ENCODE data around the gene FADD. TPM values are rescaled to one million over a fixed set of nuclear protein-coding genes. Genes with fewer than 3 reads are reported as not detected.
"Not testable (repeated sequence)": the region's sequence is repeated elsewhere in the genome, so short reads cannot be mapped to it uniquely, and the experiment has no call there.

FADD gene
- total and polyA plus RNA-seq, 5 experiments from 2014 or later: 7.2 to 37.8 (median 19.3) TPM

GRCh38 chr11:70210530-70210929 is 7.4 kb downstream of the FADD start:
- DNase-seq (no peak), ATAC-seq (no peak)
- peak overlapping the region in 3 of 10 donors; percentile 19 to 85 (median 66) for H3K27ac Mint-ChIP-seq
- H3K36me3 Mint-ChIP-seq: peaks cover 0 to 46% (median 11%) of the 10 kb centered on the region in 3 donors
- H3K4me1 Mint-ChIP-seq: peaks cover 25 to 45% (median 38%) of the 10 kb centered on the region in 4 donors
- no peaks in the 10 kb centered on the region for H3K27me3 Mint-ChIP-seq
- no peaks in the 10 kb centered on the region for H3K9me3 Mint-ChIP-seq
- H3K4me3 Mint-ChIP-seq: no peak overlapping the region
- POLR2A ChIA-PET: no interaction called here

DNA sequence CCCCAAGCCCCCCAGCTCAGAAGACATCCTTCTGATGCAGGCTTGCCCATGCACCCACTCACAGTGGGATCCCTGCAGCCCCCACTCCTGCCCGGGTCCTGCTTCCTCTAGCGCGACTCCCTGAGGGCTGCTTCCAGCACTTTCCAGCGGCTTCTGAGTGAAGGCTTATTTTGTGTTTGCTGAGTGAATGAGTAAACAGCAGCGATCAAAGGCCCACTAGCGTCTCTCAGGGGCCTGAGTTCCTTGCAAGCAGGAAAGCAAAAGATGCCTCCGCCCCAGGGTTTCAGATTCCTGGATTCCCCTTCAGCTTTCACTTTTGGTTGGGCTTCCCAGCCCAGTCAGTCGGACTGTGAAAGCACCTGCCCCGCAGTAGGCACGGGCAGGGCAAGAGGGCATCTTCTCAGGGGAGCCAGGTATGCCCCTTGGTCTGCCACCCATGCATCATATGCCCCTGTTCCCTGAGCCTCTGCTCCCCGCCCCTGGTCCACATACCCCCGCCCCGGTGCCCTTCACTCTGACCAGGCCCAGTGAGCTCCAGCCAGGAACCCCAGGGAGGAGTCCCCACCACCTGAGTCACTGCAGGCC is 9.2 kb downstream of the FADD start:
- peaks cover 18 to 28% (median 23%) of the 10 kb centered on the region in 4 donors for H3K4me1 Mint-ChIP-seq
- ATAC-seq (no peak), DNase-seq (no peak)
- peaks cover 0 to under 1% (median 0%) of the 10 kb centered on the region in 5 donors for H3K27me3 Mint-ChIP-seq
- peak overlapping the region in 1 of 10 donors; percentile 47 for H3K4me3 Mint-ChIP-seq
- H3K27ac Mint-ChIP-seq: peak overlapping the region in 5 of 10 donors; percentile 44 to 77 (median 69)
- POLR2A ChIA-PET: interaction anchor here (2.0 kb wide), 1 partner anchor 9 kb away, joined by 10 read pairs; the partner anchor contains the start of gene FADD
- H3K9me3 Mint-ChIP-seq: no peaks in the 10 kb centered on the region
- peaks cover 0 to 29% (median 3%) of the 10 kb centered on the region in 3 donors for H3K36me3 Mint-ChIP-seq

DNA sequence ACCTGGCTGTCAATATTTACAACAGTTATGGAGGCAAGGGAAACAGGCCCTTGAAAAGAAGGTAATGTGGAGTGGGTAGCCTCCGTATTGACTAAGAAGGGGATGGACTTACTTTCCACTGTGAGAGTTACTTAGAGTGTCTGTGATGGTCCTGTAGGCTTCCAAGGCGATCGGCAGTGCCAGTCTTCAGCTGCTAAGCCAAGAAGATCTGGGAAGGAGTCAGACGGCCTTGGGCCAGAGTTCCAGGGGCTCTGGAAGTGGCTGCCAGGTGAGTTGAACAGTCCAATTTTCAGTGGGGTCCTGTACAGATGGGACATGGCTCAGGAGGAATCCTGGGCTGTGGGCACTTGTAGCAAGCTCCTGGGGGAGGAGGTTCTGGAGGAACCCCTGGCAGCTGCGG is 14.3 kb downstream of the FADD start:
- peaks cover 0 to 26% (median 19%) of the 10 kb centered on the region in 5 donors for H3K27me3 Mint-ChIP-seq
- H3K27ac Mint-ChIP-seq: peak overlapping the region in 1 of 10 donors; percentile 10
- H3K9me3 Mint-ChIP-seq, H3K36me3 Mint-ChIP-seq, H3K4me3 Mint-ChIP-seq, POLR2A ChIA-PET, ATAC-seq, H3K4me1 Mint-ChIP-seq: not testable (repeated sequence)
- DNase-seq: peak in 1 of 10 donors; percentile 15

DNA sequence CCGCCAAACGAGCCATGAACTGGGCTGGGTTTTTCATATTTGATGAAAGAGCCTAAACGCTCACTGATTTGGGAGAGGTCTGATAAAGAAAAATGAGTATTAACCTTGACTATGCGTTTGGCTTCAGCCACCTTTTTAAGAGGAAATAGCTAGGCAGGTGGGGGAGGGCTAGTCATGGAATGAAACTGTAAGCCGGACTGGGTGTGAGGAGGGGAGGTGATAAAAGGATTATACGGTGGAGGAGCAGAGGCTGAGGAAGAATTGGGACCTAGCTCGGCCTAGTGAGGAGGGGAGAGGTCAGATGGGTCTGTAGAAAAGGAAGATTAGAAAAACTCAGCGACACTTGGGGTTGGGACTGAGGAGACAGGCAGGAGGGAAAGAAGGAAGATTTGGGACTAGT is 15.0 kb downstream of the FADD start:
- H3K4me1 Mint-ChIP-seq, H3K4me3 Mint-ChIP-seq, H3K9me3 Mint-ChIP-seq, H3K36me3 Mint-ChIP-seq, POLR2A ChIA-PET, ATAC-seq: not testable (repeated sequence)
- DNase-seq: peak in 1 of 10 donors; percentile 1
- peaks cover 0 to 27% (median 19%) of the 10 kb centered on the region in 5 donors for H3K27me3 Mint-ChIP-seq
- peak overlapping the region in 1 of 10 donors; percentile 10 for H3K27ac Mint-ChIP-seq

GRCh38 chr11:70220136-70220535 is 17.0 kb downstream of the FADD start:
- peaks cover 0 to 3% (median 0%) of the 10 kb centered on the region in 4 donors for H3K4me1 Mint-ChIP-seq
- peaks cover 0 to 39% (median 19%) of the 10 kb centered on the region in 5 donors for H3K27me3 Mint-ChIP-seq
- ATAC-seq: no peak
- H3K36me3 Mint-ChIP-seq: peaks cover 0 to 4% (median 4%) of the 10 kb centered on the region in 3 donors
- no peak for DNase-seq
- no peaks in the 10 kb centered on the region for H3K9me3 Mint-ChIP-seq
- H3K27ac Mint-ChIP-seq: no peak overlapping the region
- POLR2A ChIA-PET: no interaction called here
- no peak overlapping the region for H3K4me3 Mint-ChIP-seq

GRCh38 chr11:70220920-70221319 is 17.8 kb downstream of the FADD start:
- POLR2A ChIA-PET: interaction anchor here (0.7 kb wide), 1 partner anchor 30 kb away, joined by 4 read pairs; no protein-coding TSS in a partner anchor
- ATAC-seq (no peak), DNase-seq (peak in 1 of 10 donors; percentile 4)
- H3K36me3 Mint-ChIP-seq: peaks cover 0 to 4% (median 4%) of the 10 kb centered on the region in 3 donors
- H3K9me3 Mint-ChIP-seq: no peaks in the 10 kb centered on the region
- H3K27ac Mint-ChIP-seq: no peak overlapping the region
- H3K4me3 Mint-ChIP-seq: no peak overlapping the region
- H3K27me3 Mint-ChIP-seq: peaks cover 0 to 42% (median 19%) of the 10 kb centered on the region in 5 donors
- H3K4me1 Mint-ChIP-seq: peaks cover 0 to 3% (median 0%) of the 10 kb centered on the region in 4 donors

GRCh38 chr11:70225681-70226177 is 22.6 kb downstream of the FADD start:
- H3K4me1 Mint-ChIP-seq: no peaks in the 10 kb centered on the region
- peaks cover 0 to 2% (median 0%) of the 10 kb centered on the region in 3 donors for H3K36me3 Mint-ChIP-seq
- H3K9me3 Mint-ChIP-seq: no peaks in the 10 kb centered on the region
- H3K27me3 Mint-ChIP-seq: peaks cover 0 to 20% (median 0%) of the 10 kb centered on the region in 5 donors
- H3K27ac Mint-ChIP-seq: no peak overlapping the region
- POLR2A ChIA-PET: no interaction called here
- no peak overlapping the region for H3K4me3 Mint-ChIP-seq
- ATAC-seq (no peak), DNase-seq (no peak)

DNA sequence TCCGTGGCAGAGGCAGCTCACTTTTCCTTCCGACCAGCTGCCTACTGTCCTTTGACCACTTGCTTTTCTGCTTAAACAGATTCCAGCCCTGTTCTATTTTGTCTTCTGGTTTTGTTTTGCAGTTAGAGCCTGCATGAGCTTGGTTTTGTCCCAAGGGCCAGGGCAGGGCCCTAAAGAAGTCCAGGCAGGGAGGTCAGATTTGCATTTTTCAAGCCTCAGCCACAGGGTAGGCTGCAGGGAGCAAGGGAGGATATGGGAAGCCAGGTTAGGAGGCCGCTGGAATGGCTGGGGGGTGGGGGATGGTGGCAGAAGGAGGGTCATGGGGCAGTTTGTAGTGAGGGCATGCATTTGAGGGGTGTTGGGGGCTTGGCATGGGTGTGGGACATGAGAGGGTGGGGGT is 23.1 kb downstream of the FADD start:
- no peaks in the 10 kb centered on the region for H3K4me1 Mint-ChIP-seq
- POLR2A ChIA-PET: no interaction called here
- H3K27me3 Mint-ChIP-seq: peaks cover 0 to 18% (median 0%) of the 10 kb centered on the region in 5 donors
- no peak for DNase-seq
- no peak overlapping the region for H3K4me3 Mint-ChIP-seq
- no peak for ATAC-seq
- H3K36me3 Mint-ChIP-seq: no peaks in the 10 kb centered on the region
- no peaks in the 10 kb centered on the region for H3K9me3 Mint-ChIP-seq
- no peak overlapping the region for H3K27ac Mint-ChIP-seq

DNA sequence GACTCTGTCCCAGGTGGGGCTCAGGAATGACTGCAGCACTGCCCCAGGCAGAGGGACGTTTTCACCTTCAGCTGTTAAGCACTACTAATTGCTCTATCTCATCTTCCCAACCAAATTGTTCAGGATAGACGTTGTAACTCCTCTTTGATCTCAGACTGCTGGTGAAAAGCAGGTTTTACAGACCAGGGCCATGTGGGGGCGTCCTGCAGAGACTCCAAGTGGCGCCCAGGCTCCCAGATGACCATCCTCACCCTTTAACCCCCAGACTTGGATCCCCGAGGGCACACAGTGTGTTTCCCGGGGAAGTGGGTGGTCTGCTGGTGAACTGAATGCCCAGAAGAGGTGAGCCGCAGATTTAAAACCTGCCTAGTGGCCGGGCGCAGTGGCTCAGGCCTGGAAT is 23.9 kb downstream of the FADD start:
- DNase-seq: no peak
- ATAC-seq: no peak
- Mint-ChIP-seq H3K9me3 (no peaks in the 10 kb centered on the region), H3K27ac (no peak overlapping the region), H3K36me3 (no peaks in the 10 kb centered on the region), H3K27me3 (peaks cover 0 to 18% (median 0%) of the 10 kb centered on the region in 5 donors), H3K4me3 (no peak overlapping the region), H3K4me1 (no peaks in the 10 kb centered on the region)
- POLR2A ChIA-PET: no interaction called here

GRCh38 chr11:70229737-70230136 is 26.6 kb downstream of the FADD start:
- POLR2A ChIA-PET: no interaction called here
- ATAC-seq (no peak), DNase-seq (no peak)
- Mint-ChIP-seq H3K36me3 (no peaks in the 10 kb centered on the region), H3K4me3 (no peak overlapping the region), H3K9me3 (no peaks in the 10 kb centered on the region), H3K4me1 (no peaks in the 10 kb centered on the region), H3K27ac (no peak overlapping the region), H3K27me3 (peaks cover 0 to 7% (median 5%) of the 10 kb centered on the region in 5 donors)

GRCh38 chr11:70230151-70230839 is 27.2 kb downstream of the FADD start:
- Mint-ChIP-seq H3K27me3 (peaks cover 0 to 7% (median 3%) of the 10 kb centered on the region in 5 donors), H3K9me3 (no peaks in the 10 kb centered on the region), H3K4me3 (no peak overlapping the region), H3K27ac (no peak overlapping the region), H3K4me1 (no peaks in the 10 kb centered on the region), H3K36me3 (no peaks in the 10 kb centered on the region)
- POLR2A ChIA-PET: no interaction called here
- DNase-seq: no peak
- no peak for ATAC-seq

GRCh38 chr11:70230840-70231710 is 28.0 kb downstream of the FADD start:
- DNase-seq (no peak), ATAC-seq (no peak)
- Mint-ChIP-seq H3K9me3 (no peaks in the 10 kb centered on the region), H3K27ac (no peak overlapping the region), H3K4me1 (no peaks in the 10 kb centered on the region), H3K36me3 (no peaks in the 10 kb centered on the region), H3K27me3 (peaks cover 0 to 7% (median 0%) of the 10 kb centered on the region in 5 donors), H3K4me3 (no peak overlapping the region)
- POLR2A ChIA-PET: no interaction called here

All from naive thymus-derived CD8-positive, alpha-beta T cell (primary cell).